ENCODE data around the gene ACOX3. TPM values are rescaled to one million over a fixed set of nuclear protein-coding genes. Genes with fewer than 3 reads are reported as not detected.
"Not testable (repeated sequence)": the region's sequence is repeated elsewhere in the genome, so short reads cannot be mapped to it uniquely, and the experiment has no call there.

The ACOX3 gene
- total and polyA plus RNA-seq, 5 experiments from 2014 or later: 9.5 to 17.3 (median 14.3) TPM

- peaks cover 3 to 27% (median 11%) of the 10 kb centered on the region in 5 donors for H3K27me3 Mint-ChIP-seq
- H3K27ac Mint-ChIP-seq: no peak overlapping the region
- no peaks in the 10 kb centered on the region for H3K4me1 Mint-ChIP-seq
- POLR2A ChIA-PET: no interaction called here
- ATAC-seq: no peak
- H3K9me3 Mint-ChIP-seq: no peaks in the 10 kb centered on the region
- no peak overlapping the region for H3K4me3 Mint-ChIP-seq
- H3K36me3 Mint-ChIP-seq: no peaks in the 10 kb centered on the region
- no peak for DNase-seq
These were observed 94.3 kb downstream of the ACOX3 start for GRCh38 chr4:8345946-8346814.

DNA sequence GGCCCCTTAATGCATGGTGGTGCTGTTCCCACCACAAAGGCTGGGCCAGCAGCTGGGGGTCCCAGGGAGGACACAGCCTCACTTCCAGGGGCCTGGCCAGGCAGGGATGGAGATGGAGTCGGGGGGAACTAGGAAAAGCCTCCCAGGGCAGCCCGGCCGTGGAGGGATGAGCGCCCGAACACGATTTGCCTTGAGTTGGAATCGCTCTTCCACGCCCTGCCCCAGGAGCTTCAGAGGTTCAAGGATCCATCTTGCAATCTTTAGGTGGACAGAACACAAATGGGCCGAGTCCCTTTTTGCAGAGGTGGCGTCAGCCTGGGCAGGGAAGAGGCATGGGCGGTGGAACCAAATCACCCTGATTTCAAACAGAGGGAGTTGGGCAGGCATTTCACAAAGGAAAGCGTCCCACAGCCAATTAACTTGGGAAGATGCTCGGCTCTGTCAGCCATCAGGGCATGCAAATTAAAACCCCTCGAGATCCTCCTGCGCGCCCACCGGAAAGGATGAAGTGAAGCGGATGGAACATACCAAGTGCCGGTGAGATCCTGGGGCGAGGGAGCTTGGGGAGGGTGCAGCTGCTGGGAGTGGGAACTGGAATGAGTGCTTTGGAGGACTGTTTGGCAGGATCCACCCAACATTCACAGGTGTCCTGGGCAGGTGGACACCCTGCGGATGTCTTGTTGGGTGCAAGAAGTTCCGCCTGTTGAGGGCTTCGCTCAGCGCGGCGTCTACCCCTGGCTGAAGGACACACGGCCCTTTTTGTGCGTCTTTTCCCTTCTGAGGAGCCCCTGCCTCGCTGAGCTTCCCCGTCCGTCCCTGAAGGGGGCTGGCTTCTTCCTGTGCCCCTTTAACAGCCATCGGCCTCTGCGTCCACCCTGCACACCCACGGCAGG lies 95.2 kb downstream of the ACOX3 start:
- H3K27ac Mint-ChIP-seq: no peak overlapping the region
- H3K4me3 Mint-ChIP-seq: no peak overlapping the region
- DNase-seq: no peak
- ATAC-seq: no peak
- H3K36me3 Mint-ChIP-seq: no peaks in the 10 kb centered on the region
- H3K27me3 Mint-ChIP-seq: peaks cover 4 to 22% (median 11%) of the 10 kb centered on the region in 5 donors
- POLR2A ChIA-PET: no interaction called here
- H3K9me3 Mint-ChIP-seq: no peaks in the 10 kb centered on the region
- no peaks in the 10 kb centered on the region for H3K4me1 Mint-ChIP-seq

GRCh38 chr4:8344377-8344776 lies 96.1 kb downstream of the ACOX3 start:
- POLR2A ChIA-PET: no interaction called here
- H3K4me3 Mint-ChIP-seq: no peak overlapping the region
- no peaks in the 10 kb centered on the region for H3K4me1 Mint-ChIP-seq
- no peaks in the 10 kb centered on the region for H3K36me3 Mint-ChIP-seq
- no peak overlapping the region for H3K27ac Mint-ChIP-seq
- no peak for ATAC-seq
- DNase-seq: no peak
- H3K9me3 Mint-ChIP-seq: no peaks in the 10 kb centered on the region
- peaks cover 6 to 17% (median 11%) of the 10 kb centered on the region in 5 donors for H3K27me3 Mint-ChIP-seq

DNA sequence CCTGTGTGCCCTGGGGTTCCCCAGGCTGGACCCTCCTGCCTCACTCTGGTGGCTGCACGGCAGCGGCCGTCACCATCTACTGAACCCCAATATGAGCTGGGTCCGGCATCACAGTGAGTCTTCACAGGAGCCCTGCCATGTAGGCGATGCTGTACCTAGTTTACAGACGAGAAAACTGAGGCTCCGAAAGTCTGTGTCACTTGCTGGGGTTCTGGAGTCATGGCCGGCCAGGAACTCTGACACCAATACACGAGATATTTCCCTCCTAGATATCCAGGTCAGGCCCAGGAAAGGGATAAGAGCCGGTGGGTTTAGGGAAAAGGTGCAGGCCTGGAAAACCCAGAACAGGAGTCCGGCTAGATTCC lies 96.6 kb downstream of the ACOX3 start:
- DNase-seq (no peak), ATAC-seq (no peak)
- Mint-ChIP-seq H3K27ac (no peak overlapping the region), H3K4me3 (no peak overlapping the region), H3K4me1 (no peaks in the 10 kb centered on the region), H3K27me3 (peaks cover 6 to 17% (median 11%) of the 10 kb centered on the region in 5 donors), H3K36me3 (no peaks in the 10 kb centered on the region), H3K9me3 (peaks cover 0 to 1% (median 0%) of the 10 kb centered on the region in 9 donors)
- POLR2A ChIA-PET: no interaction called here

DNA sequence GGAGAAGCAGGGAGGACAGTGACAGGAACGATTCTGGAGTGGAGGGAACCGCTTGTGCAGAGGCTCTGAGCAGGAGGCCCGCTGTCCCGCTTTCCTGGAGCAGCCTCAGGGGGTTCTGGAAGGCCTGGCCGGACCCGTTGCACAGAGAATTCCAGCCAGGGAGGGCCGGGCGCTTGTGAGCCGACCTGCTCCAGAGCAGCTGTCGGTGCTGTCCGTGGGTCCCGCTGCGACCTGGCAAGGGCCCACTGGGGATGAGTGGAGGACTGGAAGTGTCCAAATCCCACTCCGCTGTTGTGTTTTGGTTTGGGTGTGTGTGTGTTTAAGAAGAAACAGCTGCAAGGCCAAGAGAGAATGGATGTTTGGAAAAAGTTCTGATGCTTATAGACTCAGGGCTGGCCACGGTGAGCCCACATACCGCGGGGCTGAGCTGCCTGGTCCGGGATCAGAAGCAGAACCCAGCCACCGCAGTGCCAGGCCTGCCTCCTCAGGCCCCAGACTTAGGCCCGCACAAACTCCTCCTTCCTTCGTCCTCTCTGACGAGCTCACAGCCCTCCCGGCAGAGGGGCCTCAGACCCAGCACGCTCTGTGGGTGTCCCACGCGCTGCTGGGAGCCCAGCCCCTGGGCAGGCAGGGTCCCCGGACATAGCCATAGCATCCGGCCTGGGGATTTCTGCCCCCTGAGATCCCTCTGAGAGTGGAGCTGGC lies 97.1 kb downstream of the ACOX3 start:
- no peaks in the 10 kb centered on the region for H3K4me1 Mint-ChIP-seq
- H3K4me3 Mint-ChIP-seq: no peak overlapping the region
- no peak for ATAC-seq
- POLR2A ChIA-PET: no interaction called here
- no peak for DNase-seq
- peaks cover 0 to under 1% (median 0%) of the 10 kb centered on the region in 3 donors for H3K36me3 Mint-ChIP-seq
- no peak overlapping the region for H3K27ac Mint-ChIP-seq
- peaks cover 6 to 17% (median 11%) of the 10 kb centered on the region in 5 donors for H3K27me3 Mint-ChIP-seq
- peaks cover 0 to 2% (median 0%) of the 10 kb centered on the region in 9 donors for H3K9me3 Mint-ChIP-seq

- Mint-ChIP-seq H3K27ac (no peak overlapping the region), H3K9me3 (peaks cover 0 to 8% (median 2%) of the 10 kb centered on the region in 9 donors), H3K36me3 (peaks cover 0 to 4% (median 0%) of the 10 kb centered on the region in 3 donors), H3K27me3 (peaks cover 6 to 17% (median 11%) of the 10 kb centered on the region in 5 donors), H3K4me1 (no peaks in the 10 kb centered on the region), H3K4me3 (no peak overlapping the region)
- ATAC-seq (no peak), DNase-seq (no peak)
- POLR2A ChIA-PET: no interaction called here
These were observed 97.8 kb downstream of the ACOX3 start for GRCh38 chr4:8342651-8343261.

- Mint-ChIP-seq H3K27ac (no peak overlapping the region), H3K4me1 (no peaks in the 10 kb centered on the region), H3K9me3 (peaks cover 0 to 14% (median 5%) of the 10 kb centered on the region in 9 donors), H3K36me3 (peaks cover 0 to 7% (median 0%) of the 10 kb centered on the region in 3 donors), H3K4me3 (no peak overlapping the region), H3K27me3 (peaks cover 6 to 17% (median 11%) of the 10 kb centered on the region in 5 donors)
- DNase-seq: peak in 1 of 10 donors; percentile 31
- no peak for ATAC-seq
- POLR2A ChIA-PET: no interaction called here
These were observed 98.8 kb downstream of the ACOX3 start for GRCh38 chr4:8341691-8342090.

DNA sequence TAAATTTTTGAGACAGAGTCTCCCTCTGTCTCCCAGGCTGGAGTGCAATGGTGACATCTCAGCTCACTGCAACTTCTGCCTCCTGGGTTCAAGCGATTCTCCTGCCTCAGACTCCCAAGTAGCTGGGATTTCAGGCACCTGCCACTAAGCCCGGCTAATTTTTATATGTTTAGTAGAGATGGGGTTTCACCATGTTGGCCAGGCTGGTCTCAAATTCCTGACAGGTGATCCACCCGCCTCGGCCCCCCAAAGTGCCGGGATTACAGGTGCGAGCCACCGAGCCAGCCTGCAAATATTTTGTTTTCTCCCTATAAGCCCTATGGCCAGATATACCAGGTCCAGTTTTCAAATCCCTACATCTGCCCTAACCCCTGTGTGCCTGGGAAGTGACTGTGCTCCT lies 99.2 kb downstream of the ACOX3 start:
- H3K4me3 Mint-ChIP-seq, H3K36me3 Mint-ChIP-seq, H3K4me1 Mint-ChIP-seq, POLR2A ChIA-PET, H3K27ac Mint-ChIP-seq, DNase-seq, ATAC-seq: not testable (repeated sequence)
- Mint-ChIP-seq H3K9me3 (peaks cover 0 to 18% (median 8%) of the 10 kb centered on the region in 9 donors), H3K27me3 (peaks cover 6 to 17% (median 11%) of the 10 kb centered on the region in 5 donors)

DNA sequence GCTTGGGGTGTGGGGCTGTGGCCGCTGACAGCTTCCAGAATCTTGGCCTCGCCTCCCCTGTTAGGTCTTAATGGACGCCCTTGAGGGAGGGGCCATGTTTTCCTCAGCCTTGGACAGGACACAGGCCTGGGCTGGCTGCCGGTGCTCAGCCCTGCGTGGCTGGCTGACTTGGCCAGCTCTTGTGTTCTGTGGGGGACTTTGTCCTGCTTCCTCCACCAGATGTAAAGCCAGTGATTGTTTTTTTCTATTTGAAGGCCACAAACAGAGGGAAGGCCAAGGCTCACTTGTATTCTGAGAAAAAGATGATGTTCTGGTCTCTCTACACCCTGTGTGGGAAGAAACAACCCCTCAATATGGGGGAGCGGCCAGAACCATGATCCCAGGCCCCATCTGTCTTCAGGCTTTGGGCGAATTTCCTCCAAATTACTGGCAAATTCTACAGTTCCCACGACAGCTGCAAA lies 99.7 kb downstream of the ACOX3 start:
- POLR2A ChIA-PET: no interaction called here
- DNase-seq (peak in 1 of 10 donors; percentile 21), ATAC-seq (no peak)
- Mint-ChIP-seq H3K36me3 (peaks cover 0 to 14% (median 2%) of the 10 kb centered on the region in 3 donors), H3K27me3 (peaks cover 6 to 17% (median 11%) of the 10 kb centered on the region in 5 donors), H3K27ac (no peak overlapping the region), H3K9me3 (peaks cover 0 to 23% (median 11%) of the 10 kb centered on the region in 9 donors), H3K4me3 (no peak overlapping the region), H3K4me1 (no peaks in the 10 kb centered on the region)

DNA sequence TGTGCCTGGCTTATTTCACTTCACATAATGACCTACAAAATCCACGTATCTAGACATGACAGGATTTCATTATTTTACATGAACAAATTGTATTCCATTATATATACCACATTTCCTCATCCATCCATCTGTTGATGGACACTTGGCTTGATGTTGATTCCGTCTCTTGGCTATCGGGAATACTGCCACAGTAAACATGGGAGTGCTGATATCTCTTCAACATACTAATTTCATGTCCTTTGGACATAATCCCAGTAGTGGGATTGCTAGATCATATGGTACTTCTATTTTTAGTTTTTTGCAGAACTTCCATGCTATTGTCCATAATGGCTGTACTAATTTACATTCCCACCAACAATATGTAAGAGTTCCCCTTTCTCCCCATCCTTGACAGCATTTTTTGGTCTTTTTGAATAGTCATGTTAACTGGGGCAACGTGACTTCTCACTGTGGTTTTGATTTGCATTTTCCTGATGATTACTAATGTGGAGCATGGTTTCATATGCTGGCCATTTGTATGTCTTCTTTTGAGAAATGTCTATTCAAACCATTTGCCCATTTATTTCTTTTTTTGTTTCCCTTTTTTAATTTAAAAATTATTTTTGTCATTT lies 102.1 kb downstream of the ACOX3 start:
- DNase-seq (no peak), ATAC-seq (no peak)
- Mint-ChIP-seq H3K27me3 (peaks cover 6 to 11% (median 8%) of the 10 kb centered on the region in 5 donors), H3K9me3 (peaks cover 0 to 33% (median 19%) of the 10 kb centered on the region in 9 donors), H3K4me1 (no peaks in the 10 kb centered on the region), H3K27ac (no peak overlapping the region), H3K4me3 (no peak overlapping the region), H3K36me3 (peaks cover 0 to 17% (median 2%) of the 10 kb centered on the region in 3 donors)
- POLR2A ChIA-PET: no interaction called here

GRCh38 chr4:8336412-8337075 lies 104.0 kb downstream of the ACOX3 start:
- ATAC-seq: no peak
- POLR2A ChIA-PET: no interaction called here
- DNase-seq: no peak
- Mint-ChIP-seq H3K4me1 (no peaks in the 10 kb centered on the region), H3K27me3 (peaks cover 0 to 8% (median 3%) of the 10 kb centered on the region in 5 donors), H3K4me3 (no peak overlapping the region), H3K9me3 (peaks cover 0 to 43% (median 20%) of the 10 kb centered on the region in 9 donors), H3K27ac (no peak overlapping the region), H3K36me3 (peaks cover 0 to 17% (median 2%) of the 10 kb centered on the region in 3 donors)

Measured in naive thymus-derived CD8-positive, alpha-beta T cell (primary cell).